Stimulated activated CD4-positive, alpha-beta T cell treated with anti-CD3 and anti-CD28 coated beads, Interleukin-12 subunit alpha, Interleukin-12 subunit beta, amount 100 ng/mL, for 4 hours (primary cell): Measurements from ENCODE around the gene MSMP.
A peak's percentile ranks its signal among the peaks of the same experiment; 100 is the strongest.

ENCODE experiments used
- DNase-seq: peaks from one replicate; pipeline ENCODE4 v3.0.0-alpha.2; 2020

Gene MSMP

GRCh38 chr9:35741740-35742139, 12.3 kb downstream of the MSMP start:
- no peak for DNase-seq

- no peak for DNase-seq
These were observed 13.8 kb downstream of the MSMP start for GRCh38 chr9:35740243-35740642.

GRCh38 chr9:35738924-35739323, 15.2 kb downstream of the MSMP start:
- no peak for DNase-seq

GRCh38 chr9:35738186-35738585, 15.9 kb downstream of the MSMP start:
- no peak for DNase-seq

GRCh38 chr9:35737143-35737542, 16.9 kb downstream of the MSMP start:
- no peak for DNase-seq

GRCh38 chr9:35736201-35736633, 17.9 kb downstream of the MSMP start:
- DNase-seq: peak; percentile 51

GRCh38 chr9:35734096-35734495, 20.0 kb downstream of the MSMP start:
- DNase-seq: no peak

GRCh38 chr9:35732800-35733541, 21.1 kb downstream of the MSMP start:
- DNase-seq: peak; percentile 16

- peak; percentile 92 for DNase-seq
These were observed 21.8 kb downstream of the MSMP start, which contains the start of the genes CREB3 and TLN1 for GRCh38 chr9:35732185-35732799. Gene CREB3, plus strand, starts transcription at chr9:35732666. Its CDS starts 107 bp downstream, at chr9:35732773. Gene TLN1, minus strand, starts transcription at chr9:35732195. Its CDS starts 6,501 bp downstream, at chr9:35725694.

GRCh38 chr9:35731415-35732184, 22.5 kb downstream of the MSMP start:
- no peak for DNase-seq

GRCh38 chr9:35730486-35730854, 23.6 kb downstream of the MSMP start:
- no peak for DNase-seq

GRCh38 chr9:35729700-35730485, 24.2 kb downstream of the MSMP start:
- peak; percentile 7 for DNase-seq

GRCh38 chr9:35729101-35729500, 25.0 kb downstream of the MSMP start:
- DNase-seq: no peak

- DNase-seq: peak; percentile 11
These were observed 25.8 kb downstream of the MSMP start for GRCh38 chr9:35728041-35728971.

- no peak for DNase-seq
These were observed 26.4 kb downstream of the MSMP start for GRCh38 chr9:35727676-35728040.

GRCh38 chr9:35726931-35727330, 27.1 kb downstream of the MSMP start:
- DNase-seq: peak; percentile 28

GRCh38 chr9:35725362-35725761, 28.7 kb downstream of the MSMP start:
- DNase-seq: no peak

- no peak for DNase-seq
These were observed 30.2 kb downstream of the MSMP start for GRCh38 chr9:35723908-35724307.

- no peak for DNase-seq
These were observed 30.6 kb downstream of the MSMP start for GRCh38 chr9:35723426-35723825.

GRCh38 chr9:35719546-35719945, 34.5 kb downstream of the MSMP start:
- DNase-seq: no peak

- DNase-seq: no peak
These were observed 35.2 kb downstream of the MSMP start for GRCh38 chr9:35718721-35719511.
